Measurements from ENCODE around the gene VTN.

DNA sequence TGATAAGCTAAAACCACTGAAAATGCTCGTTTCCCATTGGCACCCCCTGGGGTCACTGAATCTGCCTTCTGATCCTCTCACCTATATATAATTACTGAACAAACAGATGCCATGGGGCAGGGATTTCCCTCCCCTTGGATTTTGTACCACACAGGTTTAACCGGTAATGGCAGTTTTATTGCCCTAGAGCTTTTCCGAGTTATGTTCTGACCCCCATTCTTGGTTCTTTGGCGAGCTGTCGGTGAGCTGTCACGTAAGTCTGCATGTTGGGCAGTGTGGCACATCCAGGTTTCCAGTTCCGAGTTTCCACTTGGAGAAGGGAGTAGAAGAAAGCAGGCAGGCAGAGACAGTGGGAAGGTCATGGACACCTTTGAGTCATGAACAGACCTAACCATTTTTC lies 44.0 kb downstream of the VTN start:
- TF ChIP-seq, protein P1, sequence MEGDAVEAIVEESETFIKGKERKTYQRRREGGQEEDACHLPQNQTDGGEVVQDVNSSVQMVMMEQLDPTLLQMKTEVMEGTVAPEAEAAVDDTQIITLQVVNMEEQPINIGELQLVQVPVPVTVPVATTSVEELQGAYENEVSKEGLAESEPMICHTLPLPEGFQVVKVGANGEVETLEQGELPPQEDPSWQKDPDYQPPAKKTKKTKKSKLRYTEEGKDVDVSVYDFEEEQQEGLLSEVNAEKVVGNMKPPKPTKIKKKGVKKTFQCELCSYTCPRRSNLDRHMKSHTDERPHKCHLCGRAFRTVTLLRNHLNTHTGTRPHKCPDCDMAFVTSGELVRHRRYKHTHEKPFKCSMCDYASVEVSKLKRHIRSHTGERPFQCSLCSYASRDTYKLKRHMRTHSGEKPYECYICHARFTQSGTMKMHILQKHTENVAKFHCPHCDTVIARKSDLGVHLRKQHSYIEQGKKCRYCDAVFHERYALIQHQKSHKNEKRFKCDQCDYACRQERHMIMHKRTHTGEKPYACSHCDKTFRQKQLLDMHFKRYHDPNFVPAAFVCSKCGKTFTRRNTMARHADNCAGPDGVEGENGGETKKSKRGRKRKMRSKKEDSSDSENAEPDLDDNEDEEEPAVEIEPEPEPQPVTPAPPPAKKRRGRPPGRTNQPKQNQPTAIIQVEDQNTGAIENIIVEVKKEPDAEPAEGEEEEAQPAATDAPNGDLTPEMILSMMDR (IDR thresholded peaks at IDR 0.05; ENCODE audit: borderline replicate concordance, extremely low read depth, low read length, poor library complexity, severe bottlenecking), result no peak
- no peak for TF ChIP-seq EZH2 (IDR thresholded peaks at IDR 0.05; ENCODE audit: borderline replicate concordance, low read depth, low read length, severe bottlenecking)

Measured in DND-41 (cell line).